ENCODE results near the gene GRID2. TPM values are rescaled to one million over a fixed set of nuclear protein-coding genes. Genes with fewer than 3 reads are reported as not detected.

The GRID2 gene
- total and polyA plus RNA-seq, 2 of the 4 experiments (the other 2 are of a cell fraction) = under 0.01 TPM; not detected in 1

DNA sequence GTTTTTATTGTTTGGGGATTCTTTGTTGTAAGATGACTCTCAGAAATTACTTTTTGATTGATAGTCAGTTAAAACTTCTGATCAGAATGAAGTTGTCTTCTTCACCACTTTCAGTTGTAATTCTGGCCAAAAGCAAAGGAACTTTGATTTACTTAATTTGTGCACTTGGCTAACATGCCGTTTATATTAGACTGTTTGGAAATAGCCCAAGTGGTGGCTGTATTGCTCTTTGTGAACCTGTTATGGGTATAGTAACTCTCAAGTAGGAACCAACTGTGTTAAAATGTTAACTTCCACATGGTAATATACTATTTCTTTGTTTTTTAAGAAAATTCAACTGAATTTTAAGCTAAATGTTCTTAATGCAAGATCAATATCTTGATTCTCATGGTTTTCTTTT is 581.9 kb downstream of the GRID2 start:
- Histone ChIP-seq H3K27me3 (ENCODE audit: control insufficient read depth, insufficient read depth, low read length) (no peaks in the 10 kb centered on the region), H3K36me3 (ENCODE audit: control insufficient read depth, insufficient read depth, low read length) (no peaks in the 10 kb centered on the region), H2AK5ac (ENCODE audit: low read depth, low read length) (no peak overlapping the region), H3K14ac (replicated peaks; ENCODE audit: low read depth, low read length) (no peak overlapping the region), H3K56ac (ENCODE audit: extremely low read depth, insufficient read depth, low read length) (no peak overlapping the region), H3K79me1 (ENCODE audit: low read depth in 1 of 2, low read length in 2 of 2) (no peaks in the 10 kb centered on the region), H3K9me1 (ENCODE audit: insufficient read depth, low read length) (no peaks in the 10 kb centered on the region), H4K20me1 (ENCODE audit: insufficient read depth, low read length) (no peaks in the 10 kb centered on the region), H2BK120ac (ENCODE audit: low read depth, low read length) (no peak overlapping the region), H3K9me3 (ENCODE audit: control insufficient read depth, insufficient read depth, low read length) (no peaks in the 10 kb centered on the region), H3K4me1 (ENCODE audit: control insufficient read depth, insufficient read depth, low read length) (no peaks in the 10 kb centered on the region), H4K5ac (ENCODE audit: low read depth, low read length) (no peak overlapping the region), H3K18ac (ENCODE audit: low read depth, low read length) (no peak overlapping the region), H3K4me2 (ENCODE audit: low read depth, low read length) (no peak overlapping the region), H2BK5ac (ENCODE audit: low read depth, low read length, poor library complexity, severe bottlenecking) (no peak overlapping the region), H2AFZ (replicated peaks; ENCODE audit: low read length, poor library complexity) (no peak overlapping the region), H4K91ac (ENCODE audit: insufficient read depth, low read depth, low read length) (no peak overlapping the region), H3K4ac (ENCODE audit: low read depth, low read length) (no peak overlapping the region), H3K23ac (ENCODE audit: low read depth, low read length) (no peak overlapping the region), H3K4me3 (ENCODE audit: insufficient read depth, low read depth, low read length) (no peak overlapping the region), H2BK20ac (ENCODE audit: low read depth, low read length) (no peak overlapping the region), H3K9ac (ENCODE audit: low read depth, low read length) (no peak overlapping the region), H2BK15ac (ENCODE audit: low read depth, low read length) (no peak overlapping the region), H2AK9ac (replicated peaks; ENCODE audit: low read depth, low read length, poor library complexity) (no peak overlapping the region), H4K8ac (ENCODE audit: low read depth in 2 of 2, low read length in 2 of 2) (no peak overlapping the region), H3K27ac (ENCODE audit: insufficient read depth, low read length) (no peak overlapping the region)
- no peak for ATAC-seq (ENCODE audit: low read depth)
- no CpG with 5 or more reads among the region's 1 CpG for WGBS, 2 experiments (ENCODE audit: extremely low coverage in 2 of 2, insufficient read length in 1 of 2)
- no TSS peak for BruUV-seq (replicated peaks)
- dilution Hi-C loops (cut with HindIII; ENCODE audit: low sequenced_read_pairs, unreplicated experiment) (no loop called here), intact Hi-C loops (cut with micrococcal nuclease) (no loop called here), in situ Hi-C loops (cut with MboI; ENCODE audit: low sequenced_read_pairs) (no loop called here)
- ChIA-PET POLR2A (ENCODE audit: unreplicated experiment) (no interaction called here), CTCF (no interaction called here)
- no peak for DNase-seq
- TF ChIP-seq POLR2A (IDR thresholded peaks at IDR 0.05; ENCODE audit: low read depth, low read length) = no peak
- TF ChIP-seq MXI1 (IDR thresholded peaks at IDR 0.05; ENCODE audit: borderline replicate concordance, low read depth, low read length) = no peak
- TF ChIP-seq CHD1 (IDR thresholded peaks at IDR 0.05; ENCODE audit: low read depth, low read length) = no peak
- no peak for TF ChIP-seq RAD21 (IDR thresholded peaks at IDR 0.05; ENCODE audit: low read length)
- TF ChIP-seq RCOR1 (IDR thresholded peaks at IDR 0.05; ENCODE audit: insufficient replicate concordance, low read length) = no peak
- TF ChIP-seq RFX5 (IDR thresholded peaks at IDR 0.05; ENCODE audit: low read depth, low read length) = no peak
- TF ChIP-seq MAZ (IDR thresholded peaks at IDR 0.05; ENCODE audit: borderline replicate concordance, low read depth, low read length) = no peak
- no peak for TF ChIP-seq CEBPB (IDR thresholded peaks at IDR 0.05; ENCODE audit: low read depth, low read length)
- TF ChIP-seq, protein P1, sequence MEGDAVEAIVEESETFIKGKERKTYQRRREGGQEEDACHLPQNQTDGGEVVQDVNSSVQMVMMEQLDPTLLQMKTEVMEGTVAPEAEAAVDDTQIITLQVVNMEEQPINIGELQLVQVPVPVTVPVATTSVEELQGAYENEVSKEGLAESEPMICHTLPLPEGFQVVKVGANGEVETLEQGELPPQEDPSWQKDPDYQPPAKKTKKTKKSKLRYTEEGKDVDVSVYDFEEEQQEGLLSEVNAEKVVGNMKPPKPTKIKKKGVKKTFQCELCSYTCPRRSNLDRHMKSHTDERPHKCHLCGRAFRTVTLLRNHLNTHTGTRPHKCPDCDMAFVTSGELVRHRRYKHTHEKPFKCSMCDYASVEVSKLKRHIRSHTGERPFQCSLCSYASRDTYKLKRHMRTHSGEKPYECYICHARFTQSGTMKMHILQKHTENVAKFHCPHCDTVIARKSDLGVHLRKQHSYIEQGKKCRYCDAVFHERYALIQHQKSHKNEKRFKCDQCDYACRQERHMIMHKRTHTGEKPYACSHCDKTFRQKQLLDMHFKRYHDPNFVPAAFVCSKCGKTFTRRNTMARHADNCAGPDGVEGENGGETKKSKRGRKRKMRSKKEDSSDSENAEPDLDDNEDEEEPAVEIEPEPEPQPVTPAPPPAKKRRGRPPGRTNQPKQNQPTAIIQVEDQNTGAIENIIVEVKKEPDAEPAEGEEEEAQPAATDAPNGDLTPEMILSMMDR (conservative IDR thresholded peaks at IDR 0.05; ENCODE audit: low read depth, low read length) = no peak
- TF ChIP-seq MAFK (IDR thresholded peaks at IDR 0.05; ENCODE audit: low read depth, low read length) = no peak
- no peak for TF ChIP-seq SMC3 (IDR thresholded peaks at IDR 0.05; ENCODE audit: low read depth, low read length)
- no peak for TF ChIP-seq NFE2L2 (IDR thresholded peaks at IDR 0.05; ENCODE audit: low read depth, low read length)
- TF ChIP-seq FOS (IDR thresholded peaks at IDR 0.05; ENCODE audit: low read depth, low read length) = no peak
- TF ChIP-seq, protein P2, sequence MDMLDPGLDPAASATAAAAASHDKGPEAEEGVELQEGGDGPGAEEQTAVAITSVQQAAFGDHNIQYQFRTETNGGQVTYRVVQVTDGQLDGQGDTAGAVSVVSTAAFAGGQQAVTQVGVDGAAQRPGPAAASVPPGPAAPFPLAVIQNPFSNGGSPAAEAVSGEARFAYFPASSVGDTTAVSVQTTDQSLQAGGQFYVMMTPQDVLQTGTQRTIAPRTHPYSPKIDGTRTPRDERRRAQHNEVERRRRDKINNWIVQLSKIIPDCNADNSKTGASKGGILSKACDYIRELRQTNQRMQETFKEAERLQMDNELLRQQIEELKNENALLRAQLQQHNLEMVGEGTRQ (IDR thresholded peaks at IDR 0.05; ENCODE audit: low read depth, low read length) = no peak
